ENCODE data around the gene JAZF1.
A peak's percentile ranks its signal among the peaks of the same experiment; 100 is the strongest.

JAZF1 gene

DNA sequence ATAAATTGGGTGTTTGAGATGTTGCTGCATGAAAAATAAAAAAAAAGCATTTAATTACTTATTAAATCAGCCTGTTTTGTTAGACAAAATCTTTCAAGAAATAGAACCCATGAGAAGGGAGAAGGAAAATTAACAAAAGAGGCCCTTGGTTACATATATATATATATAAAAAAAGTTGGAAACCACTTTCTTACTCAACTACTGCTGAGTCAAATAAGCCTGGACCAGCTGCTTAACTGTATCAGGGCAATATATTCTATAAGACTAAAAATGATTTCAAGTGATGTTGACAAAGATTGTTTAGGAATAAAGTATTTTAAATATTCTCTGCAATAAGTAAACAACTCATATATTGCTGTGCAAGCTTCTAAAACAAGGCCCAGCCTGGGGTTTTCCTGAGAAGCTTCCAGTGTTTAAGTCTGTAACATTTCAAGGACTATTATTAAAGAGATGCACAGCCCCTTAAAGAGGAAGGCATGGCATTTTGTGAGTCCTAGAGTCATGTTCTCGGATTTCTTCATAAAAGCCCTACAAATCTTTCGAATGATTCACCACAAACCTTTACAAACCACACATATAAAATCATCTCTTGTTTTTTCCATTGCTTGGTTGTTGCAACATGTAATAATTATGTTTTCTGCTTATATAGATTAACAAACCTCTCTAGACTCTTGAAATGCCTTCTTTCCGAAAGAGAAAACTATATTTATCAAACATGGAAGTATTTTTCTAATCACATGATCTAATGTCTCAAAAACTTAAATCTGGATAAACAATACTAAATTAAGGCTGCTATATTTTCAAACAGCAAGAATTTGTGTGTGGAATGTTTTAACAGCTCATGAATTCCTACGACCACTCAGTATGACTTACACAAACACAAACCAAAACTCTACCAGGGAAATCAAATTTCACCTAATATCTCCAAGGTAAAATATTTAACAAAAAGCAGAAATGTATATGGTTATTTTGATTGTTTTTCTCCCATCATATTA is 14.3 kb downstream of the JAZF1 start:
- no peak for DNase-seq (ENCODE audit: low spot score)

DNA sequence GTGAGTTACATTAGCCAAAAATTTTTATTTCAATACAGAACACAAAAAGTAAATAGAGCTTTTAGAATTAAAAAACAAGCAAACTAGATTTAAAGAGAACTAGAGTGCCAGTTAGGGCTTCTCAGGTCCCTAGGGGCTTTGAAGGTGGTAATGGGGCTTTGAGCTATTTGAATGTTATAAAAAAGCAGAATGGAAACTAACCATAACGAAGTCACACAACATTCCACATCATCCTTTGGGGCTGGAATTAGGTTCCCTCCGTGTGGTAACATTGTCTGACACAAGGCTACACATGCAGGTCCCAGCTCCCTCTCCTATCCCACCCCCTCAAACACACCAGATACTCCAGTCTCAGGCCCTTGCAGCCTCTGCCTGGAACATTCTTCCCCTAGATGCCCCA is 15.3 kb downstream of the JAZF1 start:
- DNase-seq (ENCODE audit: low spot score) = no peak

GRCh38 chr7:28163949-28164348 is 16.6 kb downstream of the JAZF1 start:
- DNase-seq (ENCODE audit: low spot score) = no peak

- no peak for DNase-seq (ENCODE audit: low spot score)
Measured at GRCh38 chr7:28161331-28161730, 19.3 kb downstream of the JAZF1 start.

DNA sequence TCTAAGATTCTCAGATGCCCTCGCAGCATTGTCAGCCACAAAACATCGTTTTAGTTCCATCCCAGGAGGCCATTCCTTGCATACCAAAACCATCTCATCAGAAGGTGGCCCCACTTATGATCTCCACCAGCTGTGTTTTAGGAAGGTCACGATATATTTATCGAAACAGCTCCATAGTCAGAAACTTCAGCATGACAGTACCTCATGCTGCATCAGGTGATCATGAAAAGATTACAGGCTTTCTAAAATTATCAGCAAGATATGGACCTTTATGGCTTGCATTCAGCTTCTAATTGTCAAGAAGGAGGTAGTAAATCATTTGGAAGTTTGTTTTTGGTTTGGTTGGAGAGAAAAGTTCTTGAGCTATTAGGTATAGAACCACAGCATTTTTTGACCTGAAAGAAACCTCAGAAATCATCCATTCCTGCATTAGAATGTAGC is 20.0 kb downstream of the JAZF1 start:
- no peak for DNase-seq (ENCODE audit: low spot score)

GRCh38 chr7:28157831-28158416 is 22.7 kb downstream of the JAZF1 start:
- DNase-seq (ENCODE audit: low spot score) = no peak

- DNase-seq (ENCODE audit: low spot score) = no peak
Measured at GRCh38 chr7:28157076-28157745, 23.4 kb downstream of the JAZF1 start.

DNA sequence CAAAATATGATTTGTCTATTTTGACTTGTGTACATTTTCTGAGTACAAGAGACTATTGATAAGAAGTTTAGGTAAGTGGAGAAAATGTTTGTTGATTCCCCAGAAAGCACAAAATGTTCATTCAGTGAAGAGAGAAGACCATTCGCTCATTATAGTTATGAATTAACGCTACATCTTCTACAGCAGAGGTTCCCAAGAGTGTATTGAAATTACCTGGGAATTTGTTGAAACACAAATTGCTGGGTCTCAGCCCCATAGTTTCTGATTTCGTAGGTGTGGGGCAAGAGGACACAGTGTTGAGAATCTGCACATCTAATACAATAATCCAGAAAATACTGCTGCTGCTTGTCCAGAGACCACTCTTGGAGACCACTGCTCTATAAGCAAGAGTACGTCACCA is 24.2 kb downstream of the JAZF1 start:
- no peak for DNase-seq (ENCODE audit: low spot score)

DNA sequence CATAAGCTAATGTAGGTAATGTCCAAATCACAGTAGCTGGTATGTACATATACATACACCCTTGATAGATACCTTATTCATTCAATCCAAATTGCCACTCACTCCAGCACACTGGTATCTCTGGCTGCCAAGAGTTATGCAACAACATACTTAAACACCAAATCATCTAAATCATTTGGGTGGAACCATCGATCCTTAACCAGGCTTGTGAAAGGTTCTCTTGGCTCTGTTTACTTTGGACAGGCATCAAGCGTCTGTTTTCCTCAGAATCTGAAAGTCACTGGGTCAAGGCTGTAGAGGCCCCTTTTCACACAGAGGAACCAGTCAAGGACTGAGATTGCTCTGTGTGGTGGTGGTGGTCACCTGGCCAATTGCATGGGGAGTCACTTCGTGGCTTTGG is 24.6 kb downstream of the JAZF1 start:
- DNase-seq (ENCODE audit: low spot score) = no peak

GRCh38 chr7:28155019-28155660 is 25.5 kb downstream of the JAZF1 start:
- DNase-seq (ENCODE audit: low spot score) = no peak

DNA sequence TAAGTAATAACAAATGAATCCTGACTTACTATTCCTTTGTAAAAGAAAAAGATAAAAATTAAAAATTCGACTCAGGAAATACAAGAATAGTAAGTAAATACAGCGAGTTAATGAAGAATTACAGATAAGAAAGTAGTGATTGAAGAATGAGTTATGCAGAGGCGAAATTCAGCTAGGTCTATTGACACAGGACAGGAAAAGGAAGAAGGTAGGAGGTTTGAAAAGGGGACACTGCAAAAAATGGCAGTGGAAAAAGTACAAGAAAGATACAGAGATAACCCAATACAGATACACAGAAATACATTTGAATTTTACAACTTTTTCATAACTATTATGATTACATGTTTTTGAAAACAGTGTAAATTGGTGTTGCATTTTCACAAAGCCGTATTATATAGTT is 28.0 kb downstream of the JAZF1 start:
- no peak for DNase-seq (ENCODE audit: low spot score)

DNA sequence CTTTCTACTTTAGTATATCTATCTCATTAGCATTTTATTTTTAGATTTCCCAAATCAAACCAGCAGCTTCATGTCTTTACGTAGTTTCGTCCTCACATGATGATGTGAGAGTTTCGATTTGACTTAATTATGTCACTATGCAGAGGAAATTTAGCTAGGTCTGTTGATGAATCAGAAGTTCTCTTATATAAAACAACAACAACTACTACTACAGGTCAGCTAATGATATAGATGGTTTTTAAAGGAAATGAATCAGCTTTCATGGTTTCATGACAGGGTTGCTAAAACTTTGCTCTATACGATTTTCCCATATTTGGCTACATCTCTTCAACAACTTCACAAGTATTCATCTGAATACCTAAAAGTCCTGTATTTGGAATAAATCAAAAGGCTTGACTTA is 28.6 kb downstream of the JAZF1 start:
- no peak for DNase-seq (ENCODE audit: low spot score)

DNA sequence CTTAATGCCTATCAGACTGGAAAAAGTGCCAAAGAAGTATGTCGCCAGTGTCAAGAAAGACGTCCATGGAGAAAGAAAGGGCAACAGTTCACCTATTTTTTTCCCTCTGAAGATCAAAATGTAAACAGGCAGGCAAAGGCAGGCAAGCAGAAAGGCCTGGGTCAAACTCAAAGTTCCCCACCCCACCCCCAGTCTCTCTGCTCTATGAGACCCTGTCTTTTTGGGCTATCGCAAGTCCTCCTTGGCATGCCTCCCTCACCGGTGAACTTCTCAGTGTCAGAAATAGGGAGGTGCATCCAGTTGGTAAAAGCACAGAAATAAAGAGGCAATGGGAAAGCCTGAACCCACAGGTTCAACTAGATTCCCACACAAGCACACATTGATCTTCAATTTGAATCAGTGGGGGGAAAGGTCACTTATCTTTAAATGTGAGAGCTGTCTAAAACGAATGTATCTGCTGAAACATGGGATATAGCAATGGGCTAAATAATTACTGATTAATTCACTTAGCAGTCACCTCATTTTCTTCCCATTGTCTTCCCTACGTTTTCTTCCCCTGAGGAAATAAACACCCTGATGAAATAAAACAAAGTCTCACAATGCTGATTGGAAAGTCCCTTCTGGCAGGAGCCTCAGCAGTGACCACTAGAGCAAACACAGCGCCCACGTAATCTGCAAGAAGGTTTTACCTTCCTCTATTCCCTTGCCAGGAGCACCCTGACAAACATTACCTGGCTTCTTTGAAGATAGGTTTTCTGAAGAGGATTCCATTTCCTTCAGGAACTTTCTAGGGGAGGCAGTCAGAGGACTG is 31.1 kb downstream of the JAZF1 start:
- DNase-seq (ENCODE audit: low spot score) = no peak

- DNase-seq (ENCODE audit: low spot score) = no peak
Measured at GRCh38 chr7:28145931-28146330, 34.7 kb downstream of the JAZF1 start.

- no peak for DNase-seq (ENCODE audit: low spot score)
Measured at GRCh38 chr7:28145090-28145626, 35.4 kb downstream of the JAZF1 start.

GRCh38 chr7:28144266-28144665 is 36.3 kb downstream of the JAZF1 start:
- DNase-seq (ENCODE audit: low spot score) = peak; percentile 23

DNA sequence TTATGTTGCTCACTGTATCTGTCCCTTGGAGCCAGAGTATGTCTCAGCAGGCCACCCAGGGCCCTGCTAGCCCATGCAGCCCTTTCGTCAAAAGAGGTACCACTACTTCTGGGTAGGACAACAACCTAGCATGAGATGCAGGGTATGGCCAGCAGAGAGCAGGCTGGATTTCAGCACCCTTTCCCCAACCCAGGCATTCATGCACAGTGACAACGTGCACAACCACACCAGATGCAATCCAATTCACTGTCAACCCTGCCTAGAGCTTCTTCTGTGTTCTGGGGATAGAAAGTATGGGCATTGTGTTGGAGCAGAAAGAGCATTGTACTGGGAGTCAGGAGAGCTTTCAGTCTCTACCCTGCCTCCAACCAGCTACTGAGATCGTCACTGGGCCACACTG is 37.9 kb downstream of the JAZF1 start:
- peak; percentile 22 for DNase-seq (ENCODE audit: low spot score)

GRCh38 chr7:28140979-28141378 is 39.6 kb downstream of the JAZF1 start:
- DNase-seq (ENCODE audit: low spot score) = no peak

- no peak for DNase-seq (ENCODE audit: low spot score)
Measured at GRCh38 chr7:28138837-28139236, 41.8 kb downstream of the JAZF1 start.

GRCh38 chr7:28137463-28137862 is 43.1 kb downstream of the JAZF1 start:
- no peak for DNase-seq (ENCODE audit: low spot score)

GRCh38 chr7:28136885-28137284 is 43.7 kb downstream of the JAZF1 start:
- DNase-seq (ENCODE audit: low spot score) = no peak

Data from HuH-7 (cell line).